Measurements from ENCODE around the gene NR2F6.

GRCh38 chr19:17194608-17195007 lies 51.1 kb downstream of the NR2F6 start:
- TF ChIP-seq CTCF (conservative IDR thresholded peaks at IDR 0.05; ENCODE audit: low read depth, low read length) (no peak), EZH2 (IDR thresholded peaks at IDR 0.05; ENCODE audit: borderline replicate concordance, low read depth, low read length, poor library complexity, severe bottlenecking) (no peak)
